NCI-H345 (cell line): ENCODE measurements around the gene BACE2.
"Not testable (repeated sequence)": the region's sequence is repeated elsewhere in the genome, so short reads cannot be mapped to it uniquely, and the experiment has no call there.

ENCODE experiments used
- DNase-seq: peaks from one replicate; lab custom pipeline; 2025; lab: John Stamatoyannopoulos, UW

BACE2 gene

GRCh38 chr21:41215856-41216408, 48.0 kb downstream of the BACE2 start:
- no peak for DNase-seq

GRCh38 chr21:41216486-41216885, 48.5 kb downstream of the BACE2 start:
- DNase-seq = no peak

GRCh38 chr21:41217671-41218385, 49.9 kb downstream of the BACE2 start:
- DNase-seq = no peak

- DNase-seq = no peak
These were observed 51.7 kb downstream of the BACE2 start for GRCh38 chr21:41219498-41220207.

GRCh38 chr21:41220208-41220733, 52.3 kb downstream of the BACE2 start:
- DNase-seq = no peak

GRCh38 chr21:41222247-41223068, 54.5 kb downstream of the BACE2 start:
- DNase-seq = no peak

- no peak for DNase-seq
These were observed 58.9 kb downstream of the BACE2 start for GRCh38 chr21:41226853-41227252.

GRCh38 chr21:41227357-41228005, 59.5 kb downstream of the BACE2 start:
- DNase-seq = no peak

GRCh38 chr21:41228006-41228370, 60.0 kb downstream of the BACE2 start:
- DNase-seq = no peak

- peak; percentile 22 for DNase-seq
These were observed 60.5 kb downstream of the BACE2 start for GRCh38 chr21:41228492-41228891.

- no peak for DNase-seq
These were observed 61.0 kb downstream of the BACE2 start for GRCh38 chr21:41228958-41229357.

- no peak for DNase-seq
These were observed 61.7 kb downstream of the BACE2 start for GRCh38 chr21:41229509-41230248.

- DNase-seq = no peak
These were observed 62.5 kb downstream of the BACE2 start for GRCh38 chr21:41230497-41230896.

GRCh38 chr21:41231060-41231459, 63.1 kb downstream of the BACE2 start:
- no peak for DNase-seq

- no peak for DNase-seq
These were observed 64.1 kb downstream of the BACE2 start for GRCh38 chr21:41232013-41232412.

GRCh38 chr21:41233916-41234315, 66.0 kb downstream of the BACE2 start:
- DNase-seq = no peak

- DNase-seq = peak; percentile 55
These were observed 66.6 kb downstream of the BACE2 start for GRCh38 chr21:41234569-41234968.

- peak; percentile 48 for DNase-seq
These were observed 67.2 kb downstream of the BACE2 start for GRCh38 chr21:41235201-41235600.

GRCh38 chr21:41236352-41236973, 68.5 kb downstream of the BACE2 start:
- no peak for DNase-seq

GRCh38 chr21:41238081-41238796, 70.3 kb downstream of the BACE2 start:
- DNase-seq = not testable (repeated sequence)
